ENCODE measurements around the gene CETP.

DNA sequence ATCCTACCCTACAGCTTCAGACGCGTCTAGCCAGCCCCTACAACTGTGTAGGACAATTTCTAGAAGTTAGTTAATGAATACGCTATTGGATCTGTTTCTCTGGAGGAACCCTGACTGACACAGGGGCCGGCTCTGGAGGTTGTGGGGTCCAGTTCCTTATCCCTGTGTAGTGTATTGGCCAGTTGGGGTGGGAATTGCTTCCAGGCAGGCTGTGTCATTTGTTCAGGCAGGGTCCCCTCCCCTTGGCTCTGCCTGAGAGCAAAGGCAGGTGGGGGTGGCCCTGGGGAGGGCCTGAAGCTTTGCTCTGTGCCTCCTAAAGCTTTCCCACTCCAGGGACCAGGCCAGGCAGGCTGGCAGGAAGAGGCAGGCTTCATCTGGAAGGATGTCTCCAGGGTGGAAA is 11.7 kb upstream of the CETP start:
- TF ChIP-seq, protein P1, sequence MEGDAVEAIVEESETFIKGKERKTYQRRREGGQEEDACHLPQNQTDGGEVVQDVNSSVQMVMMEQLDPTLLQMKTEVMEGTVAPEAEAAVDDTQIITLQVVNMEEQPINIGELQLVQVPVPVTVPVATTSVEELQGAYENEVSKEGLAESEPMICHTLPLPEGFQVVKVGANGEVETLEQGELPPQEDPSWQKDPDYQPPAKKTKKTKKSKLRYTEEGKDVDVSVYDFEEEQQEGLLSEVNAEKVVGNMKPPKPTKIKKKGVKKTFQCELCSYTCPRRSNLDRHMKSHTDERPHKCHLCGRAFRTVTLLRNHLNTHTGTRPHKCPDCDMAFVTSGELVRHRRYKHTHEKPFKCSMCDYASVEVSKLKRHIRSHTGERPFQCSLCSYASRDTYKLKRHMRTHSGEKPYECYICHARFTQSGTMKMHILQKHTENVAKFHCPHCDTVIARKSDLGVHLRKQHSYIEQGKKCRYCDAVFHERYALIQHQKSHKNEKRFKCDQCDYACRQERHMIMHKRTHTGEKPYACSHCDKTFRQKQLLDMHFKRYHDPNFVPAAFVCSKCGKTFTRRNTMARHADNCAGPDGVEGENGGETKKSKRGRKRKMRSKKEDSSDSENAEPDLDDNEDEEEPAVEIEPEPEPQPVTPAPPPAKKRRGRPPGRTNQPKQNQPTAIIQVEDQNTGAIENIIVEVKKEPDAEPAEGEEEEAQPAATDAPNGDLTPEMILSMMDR (conservative IDR thresholded peaks at IDR 0.05 in 1 of 2, IDR thresholded peaks at IDR 0.05 in 1 of 2; ENCODE audit: low read depth in 1 of 2, low read length in 2 of 2): no peak
- TF ChIP-seq EZH2 (IDR thresholded peaks at IDR 0.05; ENCODE audit: low read length, missing control alignments): no peak

Data from fibroblast of lung (primary cell).